Endodermal cell (in vitro differentiated cells): ENCODE measurements around the gene DSCAML1. TPM values are rescaled to one million over a fixed set of nuclear protein-coding genes. Genes with fewer than 3 reads are reported as not detected.

Experiments
- DNase-seq: peaks from one replicate; pipeline ENCODE4 v3.0.0-alpha.2; 2017
- H3K27ac ChIP-seq: 2 replicates; pipeline ENCODE4 v1.5.1; 2013; ENCODE audit warnings: mild to moderate bottlenecking, low read depth, low read length, moderate library complexity
- H3K27me3 ChIP-seq: 2 replicates; pipeline ENCODE4 v1.6.1; 2013; ENCODE audit warnings: mild to moderate bottlenecking, low read length, moderate library complexity; ENCODE audit not compliant: insufficient read depth, control insufficient read depth, poor library complexity, severe bottlenecking
- H3K36me3 ChIP-seq: 2 replicates; pipeline ENCODE4 v1.7.0; 2013; ENCODE audit warnings: mild to moderate bottlenecking, low read length, moderate library complexity; ENCODE audit not compliant: control insufficient read depth, insufficient read depth
- H3K4me1 ChIP-seq: one replicate; pipeline ENCODE4 v1.7.0; 2013; ENCODE audit warnings: low read length; ENCODE audit not compliant: control insufficient read depth, insufficient read depth
- H3K4me3 ChIP-seq: 2 replicates; pipeline ENCODE4 v1.5.1; 2013; ENCODE audit warnings: mild to moderate bottlenecking, low read length, moderate library complexity
- H3K9ac ChIP-seq: 2 replicates; pipeline ENCODE4 v1.6.1; 2013; ENCODE audit warnings: mild to moderate bottlenecking, low read length, moderate library complexity; ENCODE audit not compliant: poor library complexity, severe bottlenecking; ENCODE audit errors: extremely low read depth
- H3K9me3 ChIP-seq: 2 replicates; pipeline ENCODE4 v1.6.1; 2013; ENCODE audit warnings: mild to moderate bottlenecking, low read length, moderate library complexity; ENCODE audit not compliant: control insufficient read depth
- H3K27ac Mint-ChIP-seq: 2 replicates; pipeline ENCODE4 v1.8.0; 2020; ENCODE audit warnings: mixed read lengths
- H3K27me3 Mint-ChIP-seq: 2 replicates; pipeline ENCODE4 v1.8.0; 2021; ENCODE audit warnings: mild to moderate bottlenecking, mixed read lengths; ENCODE audit not compliant: insufficient read depth
- H3K36me3 Mint-ChIP-seq: 2 replicates; pipeline ENCODE4 v1.8.0; 2020; ENCODE audit warnings: low read depth, mixed read lengths
- H3K4me1 Mint-ChIP-seq: 2 replicates; pipeline ENCODE4 v1.8.0; 2020; ENCODE audit warnings: mixed read lengths
- H3K4me3 Mint-ChIP-seq: 2 replicates; pipeline ENCODE4 v1.8.0; 2020; ENCODE audit warnings: mild to moderate bottlenecking, moderate library complexity, mixed read lengths
- H3K9me3 Mint-ChIP-seq: 2 replicates; pipeline ENCODE4 v1.8.0; 2020; ENCODE audit warnings: mild to moderate bottlenecking, mixed read lengths
- WGBS, 2 experiments: methylation state at CpG; one replicate each; pipeline versions ENCODE4 v1.1.5 to v1.1.7; 2013; ENCODE audit warnings: missing lambda C conversion rate in 2 of 2, mixed read lengths in 1 of 2; ENCODE audit not compliant: insufficient coverage in 1 of 2, insufficient read length in 1 of 2; 5-methylcytosine and 5-hydroxymethylcytosine counted together
- total RNA-seq, 2 donors: library from RNA; stranded (reverse); fragmentation: NEBNext Ultra II Directional in 1 of 2; extraction: Animal tissue kit (Norgen Biotek cat#: 25700) in 1 of 2; gene quantifications; 2 replicates in 1 of 2; 3 replicates in 1 of 2; pipeline ENCODE4 v1.2.1, GENCODE V29; 2021
- TF ChIP-seq, protein P1 (sequence below): fragments of 200-600 bp; sonication (generic); conservative IDR thresholded peaks from 2 replicates; pipeline ENCODE4 v1.5.0; 2021; ENCODE audit warnings: antibody characterized with exemption, mild to moderate bottlenecking

DSCAML1 gene
- total RNA-seq, 2 donors from 2014 or later, result 5.6 to 10.9 TPM

DNA sequence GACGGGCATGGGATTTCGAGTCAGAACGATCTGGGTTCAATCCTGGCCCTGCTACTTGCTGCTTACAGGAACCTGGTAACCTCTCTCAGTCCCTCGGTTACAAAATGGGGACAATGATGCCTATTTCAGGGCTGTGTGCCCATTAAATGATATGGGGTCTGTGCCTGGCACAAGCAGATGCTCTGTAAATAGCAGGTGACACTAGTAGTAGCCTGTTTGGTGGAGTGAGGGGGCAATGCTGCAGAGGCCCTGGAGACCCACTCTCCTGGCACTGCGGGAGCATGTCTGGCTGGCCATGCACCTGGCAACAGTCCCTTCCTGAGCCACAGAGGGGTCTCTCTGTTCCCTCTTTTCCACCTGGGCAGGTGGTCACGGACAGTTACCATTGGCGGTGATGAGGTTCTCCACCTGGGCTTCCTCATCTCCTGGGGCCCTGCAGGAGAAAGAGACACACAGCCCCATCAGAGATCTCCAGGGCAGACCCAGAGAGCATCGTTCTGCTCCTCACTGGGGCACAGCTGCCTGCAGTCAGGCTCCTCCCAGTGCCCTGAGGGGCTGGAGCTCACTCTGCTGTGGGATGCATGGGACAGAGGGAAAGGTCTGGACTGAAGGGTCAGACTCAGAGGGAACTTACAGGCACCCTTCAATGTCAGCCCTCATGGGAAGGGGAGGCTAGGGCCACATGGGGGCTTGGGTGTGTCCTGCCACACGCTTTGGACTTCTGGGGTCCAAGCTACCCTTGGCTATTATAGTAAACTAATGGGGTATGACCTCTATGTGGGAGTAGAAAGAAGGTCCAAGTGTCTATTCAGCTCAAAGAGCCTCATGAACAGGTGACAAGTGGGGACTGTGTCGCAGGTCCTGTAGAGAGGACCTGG is 43.2 kb upstream of the DSCAML1 start:
- Histone ChIP-seq H3K9ac (no peak overlapping the region), H3K36me3 (peaks cover 28% of the 10 kb centered on the region), H3K4me1 (no peaks in the 10 kb centered on the region), H3K9me3 (no peaks in the 10 kb centered on the region), H3K27ac (no peak overlapping the region), H3K27me3 (no peaks in the 10 kb centered on the region), H3K4me3 (no peak overlapping the region)
- 88 to 95% methylated on average over 6 to 10 of the region's 10 CpGs for WGBS, 2 experiments
- Mint-ChIP-seq H3K4me3 (no peak overlapping the region), H3K4me1 (no peaks in the 10 kb centered on the region), H3K36me3 (peaks cover 7% of the 10 kb centered on the region), H3K27me3 (peaks cover 2% of the 10 kb centered on the region), H3K9me3 (no peaks in the 10 kb centered on the region), H3K27ac (no peak overlapping the region)
- no peak for DNase-seq
- TF ChIP-seq, protein P1, sequence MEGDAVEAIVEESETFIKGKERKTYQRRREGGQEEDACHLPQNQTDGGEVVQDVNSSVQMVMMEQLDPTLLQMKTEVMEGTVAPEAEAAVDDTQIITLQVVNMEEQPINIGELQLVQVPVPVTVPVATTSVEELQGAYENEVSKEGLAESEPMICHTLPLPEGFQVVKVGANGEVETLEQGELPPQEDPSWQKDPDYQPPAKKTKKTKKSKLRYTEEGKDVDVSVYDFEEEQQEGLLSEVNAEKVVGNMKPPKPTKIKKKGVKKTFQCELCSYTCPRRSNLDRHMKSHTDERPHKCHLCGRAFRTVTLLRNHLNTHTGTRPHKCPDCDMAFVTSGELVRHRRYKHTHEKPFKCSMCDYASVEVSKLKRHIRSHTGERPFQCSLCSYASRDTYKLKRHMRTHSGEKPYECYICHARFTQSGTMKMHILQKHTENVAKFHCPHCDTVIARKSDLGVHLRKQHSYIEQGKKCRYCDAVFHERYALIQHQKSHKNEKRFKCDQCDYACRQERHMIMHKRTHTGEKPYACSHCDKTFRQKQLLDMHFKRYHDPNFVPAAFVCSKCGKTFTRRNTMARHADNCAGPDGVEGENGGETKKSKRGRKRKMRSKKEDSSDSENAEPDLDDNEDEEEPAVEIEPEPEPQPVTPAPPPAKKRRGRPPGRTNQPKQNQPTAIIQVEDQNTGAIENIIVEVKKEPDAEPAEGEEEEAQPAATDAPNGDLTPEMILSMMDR, result no peak

DNA sequence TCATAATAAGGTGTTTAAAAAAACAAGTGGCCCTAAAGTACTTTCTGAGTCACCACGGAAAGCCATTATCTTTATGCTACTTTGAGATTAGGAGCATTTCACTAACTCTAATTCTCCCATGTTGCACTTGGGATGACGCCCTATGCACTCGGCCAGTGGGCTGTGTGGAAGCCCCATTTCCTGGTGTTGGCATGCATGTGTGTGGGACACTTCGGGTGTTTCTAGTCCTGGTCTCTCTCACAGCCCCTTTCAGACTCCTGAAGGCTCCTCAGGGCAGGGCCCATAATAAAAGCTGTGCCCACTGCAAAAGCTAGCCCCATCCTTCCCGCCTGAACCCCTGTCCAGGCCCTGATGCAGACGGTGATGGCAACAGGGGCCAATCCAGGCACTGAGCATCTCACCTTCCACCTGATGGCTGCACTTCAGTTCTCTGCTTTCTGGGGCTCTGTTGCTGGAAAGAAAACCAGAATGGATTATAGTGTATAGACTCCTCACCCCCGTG is 42.4 kb upstream of the DSCAML1 start:
- TF ChIP-seq, protein P1, result no peak
- H3K9ac ChIP-seq, result no peak overlapping the region
- no peaks in the 10 kb centered on the region for H3K9me3 ChIP-seq
- H3K36me3 Mint-ChIP-seq, result peaks cover 7% of the 10 kb centered on the region
- no peak for DNase-seq
- H3K9me3 Mint-ChIP-seq, result no peaks in the 10 kb centered on the region
- H3K27ac ChIP-seq, result no peak overlapping the region
- no peaks in the 10 kb centered on the region for H3K4me1 ChIP-seq
- no peaks in the 10 kb centered on the region for H3K4me1 Mint-ChIP-seq
- H3K27me3 Mint-ChIP-seq, result peaks cover 2% of the 10 kb centered on the region
- no peaks in the 10 kb centered on the region for H3K27me3 ChIP-seq
- WGBS, 2 experiments, result 95 to 97% methylated on average over 3 to 7 of the region's 7 CpGs
- H3K4me3 Mint-ChIP-seq, result no peak overlapping the region
- peaks cover 28% of the 10 kb centered on the region for H3K36me3 ChIP-seq
- H3K4me3 ChIP-seq, result no peak overlapping the region
- no peak overlapping the region for H3K27ac Mint-ChIP-seq

DNA sequence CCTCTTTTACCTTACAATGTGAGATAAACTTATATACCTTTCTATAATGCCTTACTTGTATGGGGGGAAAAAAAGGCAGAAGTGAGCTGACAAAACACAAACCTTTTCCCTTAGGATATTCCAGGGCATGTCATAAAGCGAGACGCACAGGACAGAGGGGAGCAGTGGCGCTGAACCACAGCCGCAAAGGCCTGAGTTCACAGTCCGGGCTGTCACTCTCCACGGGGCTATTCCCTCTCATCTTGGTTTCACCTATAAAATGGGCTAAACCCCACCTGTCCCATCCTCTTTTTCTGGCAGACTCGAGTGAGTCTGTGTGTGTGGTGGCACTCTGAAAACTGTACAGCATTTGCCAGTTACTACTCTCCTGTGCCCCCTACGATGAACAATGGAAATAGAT is 41.9 kb upstream of the DSCAML1 start:
- Mint-ChIP-seq H3K9me3 (no peaks in the 10 kb centered on the region), H3K4me1 (peaks cover 3% of the 10 kb centered on the region), H3K27me3 (peaks cover 2% of the 10 kb centered on the region), H3K27ac (no peak overlapping the region), H3K4me3 (no peak overlapping the region), H3K36me3 (peaks cover 7% of the 10 kb centered on the region)
- WGBS, 2 experiments, result 80 to 95% methylated on average over 6 to 8 of the region's 8 CpGs
- no peaks in the 10 kb centered on the region for H3K27me3 ChIP-seq
- no peaks in the 10 kb centered on the region for H3K9me3 ChIP-seq
- H3K4me1 ChIP-seq, result no peaks in the 10 kb centered on the region
- no peak overlapping the region for H3K27ac ChIP-seq
- peaks cover 28% of the 10 kb centered on the region for H3K36me3 ChIP-seq
- H3K4me3 ChIP-seq, result no peak overlapping the region
- TF ChIP-seq, protein P1, result no peak
- DNase-seq, result no peak
- no peak overlapping the region for H3K9ac ChIP-seq
